ENCODE results near the gene OSM. TPM values are rescaled to one million over a fixed set of nuclear protein-coding genes. Genes with fewer than 3 reads are reported as not detected.

The OSM gene
- total RNA-seq, 2 experiments from 2014 or later = 103 to 107 TPM

GRCh38 chr22:30245985-30246813 lies 20.5 kb downstream of the OSM start, which contains the start of gene LIF:
LIF (minus strand) TSS chr22:30246759; CDS start chr22:30246695, 64 bp downstream.
- Mint-ChIP-seq H3K27me3 (no peaks in the 10 kb centered on the region), H3K4me1 (peaks cover 78% of the 10 kb centered on the region), H3K27ac (peak within 1 kb of the TSS; percentile 91), H3K9me3 (no peaks in the 10 kb centered on the region), H3K4me3 (peak within 1 kb of the TSS; percentile 95), H3K36me3 (ENCODE audit: low read depth) (peaks cover 41% of the 10 kb centered on the region)
- ChIA-PET POLR2A (interaction anchor here (0.6 to 4.0 kb wide), 12 partner anchors 13 to 132 kb away, joined by 3 to 35 read pairs (median 4); no protein-coding TSS in a partner anchor), CTCF (interaction anchor here (0.6 to 2.8 kb wide), 11 partner anchors 9 to 157 kb away, joined by 3 to 12 read pairs (median 4); no protein-coding TSS in a partner anchor)
- peak; percentile 67 for DNase-seq

- Mint-ChIP-seq H3K27ac (peak overlapping the region; percentile 91), H3K36me3 (ENCODE audit: low read depth) (peaks cover 48% of the 10 kb centered on the region), H3K27me3 (no peaks in the 10 kb centered on the region), H3K4me1 (peaks cover 81% of the 10 kb centered on the region), H3K4me3 (peak overlapping the region; percentile 95), H3K9me3 (no peaks in the 10 kb centered on the region)
- CTCF ChIA-PET = interaction anchor here (0.6 to 2.8 kb wide), 11 partner anchors 10 to 140 kb away, joined by 3 to 12 read pairs (median 4); no protein-coding TSS in a partner anchor
- POLR2A ChIA-PET = interaction anchor here (0.7 to 4.0 kb wide), 14 partner anchors 14 to 131 kb away, joined by 3 to 35 read pairs (median 4); no protein-coding TSS in a partner anchor
- DNase-seq = peak; percentile 46
Measured at GRCh38 chr22:30245181-30245984, 21.3 kb downstream of the OSM start.

GRCh38 chr22:30244641-30245040 lies 22.0 kb downstream of the OSM start:
- peaks cover 76% of the 10 kb centered on the region for H3K4me1 Mint-ChIP-seq

DNA sequence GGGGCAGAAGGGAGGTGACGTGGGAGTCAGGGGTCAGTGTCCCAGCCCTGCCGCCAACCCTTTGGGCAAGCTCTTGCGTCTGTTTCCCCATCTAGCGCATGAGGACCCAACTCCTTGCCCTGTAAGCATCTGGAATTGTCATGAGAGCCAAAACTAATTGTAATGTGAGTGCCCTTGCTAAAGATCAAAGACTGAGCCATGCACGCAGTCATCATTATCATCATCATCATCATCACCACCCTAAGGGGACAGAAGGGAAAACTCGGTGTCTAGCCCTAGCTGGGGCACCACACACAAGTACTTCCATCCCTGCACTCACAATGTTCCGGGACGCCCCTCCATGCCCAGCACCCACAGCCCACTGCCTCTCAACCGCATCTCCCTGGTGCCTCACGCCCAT lies 22.6 kb downstream of the OSM start:
- no peak for DNase-seq
- ChIA-PET CTCF (interaction anchor here (0.9 to 1.5 kb wide), 7 partner anchors 44 to 180 kb away, joined by 3 to 5 read pairs (median 3); no protein-coding TSS in a partner anchor), POLR2A (interaction anchor here (1.3 to 4.5 kb wide), 11 partner anchors 16 to 87 kb away, joined by 3 to 35 read pairs (median 8); no protein-coding TSS in a partner anchor)
- peaks cover 75% of the 10 kb centered on the region for H3K4me1 Mint-ChIP-seq
- no peaks in the 10 kb centered on the region for H3K27me3 Mint-ChIP-seq
- no peaks in the 10 kb centered on the region for H3K9me3 Mint-ChIP-seq
- H3K27ac Mint-ChIP-seq = peak overlapping the region; percentile 91
- peak overlapping the region; percentile 95 for H3K4me3 Mint-ChIP-seq
- H3K36me3 Mint-ChIP-seq (ENCODE audit: low read depth) = peaks cover 54% of the 10 kb centered on the region

More at GRCh38 chr22:30244641-30245040, 22.0 kb downstream of the OSM start:
- H3K27me3 Mint-ChIP-seq = no peaks in the 10 kb centered on the region
- CTCF ChIA-PET = interaction anchor here (0.9 to 2.8 kb wide), 7 partner anchors 43 to 179 kb away, joined by 3 to 12 read pairs (median 3); no protein-coding TSS in a partner anchor
- peaks cover 52% of the 10 kb centered on the region for H3K36me3 Mint-ChIP-seq (ENCODE audit: low read depth)
- H3K9me3 Mint-ChIP-seq = no peaks in the 10 kb centered on the region
- H3K27ac Mint-ChIP-seq = peak overlapping the region; percentile 91
- no peak for DNase-seq
- H3K4me3 Mint-ChIP-seq = peak overlapping the region; percentile 95
- POLR2A ChIA-PET = interaction anchor here (0.8 to 4.5 kb wide), 11 partner anchors 15 to 122 kb away, joined by 3 to 35 read pairs (median 7); no protein-coding TSS in a partner anchor

GRCh38 chr22:30243661-30244060 lies 23.0 kb downstream of the OSM start:
- Mint-ChIP-seq H3K4me1 (peaks cover 76% of the 10 kb centered on the region), H3K27me3 (no peaks in the 10 kb centered on the region), H3K9me3 (no peaks in the 10 kb centered on the region), H3K36me3 (ENCODE audit: low read depth) (peaks cover 54% of the 10 kb centered on the region), H3K4me3 (peak overlapping the region; percentile 95), H3K27ac (peak overlapping the region; percentile 91)
- POLR2A ChIA-PET = interaction anchor here (0.7 to 4.5 kb wide), 12 partner anchors 16 to 139 kb away, joined by 3 to 35 read pairs (median 7); partner anchors contain the start of gene OSM
- CTCF ChIA-PET = interaction anchor here (0.6 to 1.4 kb wide), 6 partner anchors 19 to 180 kb away, joined by 3 to 5 read pairs (median 3); no protein-coding TSS in a partner anchor
- DNase-seq = peak; percentile 61

DNA sequence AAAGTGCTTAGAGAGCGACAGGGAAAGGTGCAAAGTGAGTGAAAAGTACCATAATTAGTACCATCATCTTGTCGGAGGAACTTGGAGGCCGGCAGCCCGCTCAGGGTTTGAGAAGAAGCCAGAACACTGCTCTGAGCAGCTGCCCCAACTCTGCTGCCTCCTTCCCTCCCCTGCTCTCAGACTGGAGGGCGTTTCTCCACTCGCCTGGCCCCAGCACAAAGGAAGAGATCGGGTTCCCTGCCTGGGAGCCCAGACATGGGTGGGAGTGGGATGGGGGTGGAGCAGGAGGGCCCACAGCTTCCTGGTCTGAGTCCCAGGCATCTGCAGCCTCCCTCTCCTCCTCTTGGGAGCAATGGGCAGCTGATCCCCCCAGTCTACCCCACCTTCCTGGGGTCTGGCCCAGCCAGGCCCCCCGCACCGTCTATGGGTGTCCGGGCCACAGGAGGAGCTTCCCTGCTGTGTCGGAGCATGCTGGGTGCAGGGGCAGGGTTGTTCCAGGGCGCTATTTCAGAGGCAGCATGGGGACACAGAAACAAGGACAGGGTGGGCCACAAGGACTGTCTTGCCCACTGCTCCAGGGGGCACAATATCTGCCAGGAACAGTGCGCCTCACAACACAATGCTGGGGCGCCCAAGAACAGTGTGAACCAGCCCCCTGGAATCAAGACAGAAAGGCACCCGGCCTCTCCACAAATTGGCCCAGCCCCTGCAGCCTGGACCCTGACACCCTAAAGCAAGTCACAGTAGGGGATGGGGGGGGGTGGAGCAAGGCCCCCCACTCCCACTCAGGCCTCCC lies 24.9 kb downstream of the OSM start:
- DNase-seq = no peak
- H3K4me1 Mint-ChIP-seq = peaks cover 67% of the 10 kb centered on the region
- H3K27me3 Mint-ChIP-seq = no peaks in the 10 kb centered on the region
- peak overlapping the region; percentile 91 for H3K27ac Mint-ChIP-seq
- peak overlapping the region; percentile 95 for H3K4me3 Mint-ChIP-seq
- H3K36me3 Mint-ChIP-seq (ENCODE audit: low read depth) = peaks cover 54% of the 10 kb centered on the region
- ChIA-PET POLR2A (interaction anchor here (0.7 to 4.5 kb wide), 11 partner anchors 22 to 137 kb away, joined by 3 to 16 read pairs (median 3); partner anchors contain the start of gene OSM), CTCF (interaction anchor here (1.5 kb wide), 1 partner anchor 21 kb away, joined by 3 read pairs; no protein-coding TSS in a partner anchor)
- no peaks in the 10 kb centered on the region for H3K9me3 Mint-ChIP-seq

- DNase-seq = no peak
- ChIA-PET POLR2A (interaction anchor here (0.8 to 4.5 kb wide), 9 partner anchors 23 to 122 kb away, joined by 3 to 16 read pairs (median 4); no protein-coding TSS in a partner anchor), CTCF (no interaction called here)
- Mint-ChIP-seq H3K4me3 (peak overlapping the region; percentile 11), H3K27me3 (no peaks in the 10 kb centered on the region), H3K4me1 (peaks cover 64% of the 10 kb centered on the region), H3K9me3 (no peaks in the 10 kb centered on the region), H3K27ac (peak overlapping the region; percentile 68), H3K36me3 (ENCODE audit: low read depth) (peaks cover 50% of the 10 kb centered on the region)
Measured at GRCh38 chr22:30240541-30241417, 25.9 kb downstream of the OSM start.

DNA sequence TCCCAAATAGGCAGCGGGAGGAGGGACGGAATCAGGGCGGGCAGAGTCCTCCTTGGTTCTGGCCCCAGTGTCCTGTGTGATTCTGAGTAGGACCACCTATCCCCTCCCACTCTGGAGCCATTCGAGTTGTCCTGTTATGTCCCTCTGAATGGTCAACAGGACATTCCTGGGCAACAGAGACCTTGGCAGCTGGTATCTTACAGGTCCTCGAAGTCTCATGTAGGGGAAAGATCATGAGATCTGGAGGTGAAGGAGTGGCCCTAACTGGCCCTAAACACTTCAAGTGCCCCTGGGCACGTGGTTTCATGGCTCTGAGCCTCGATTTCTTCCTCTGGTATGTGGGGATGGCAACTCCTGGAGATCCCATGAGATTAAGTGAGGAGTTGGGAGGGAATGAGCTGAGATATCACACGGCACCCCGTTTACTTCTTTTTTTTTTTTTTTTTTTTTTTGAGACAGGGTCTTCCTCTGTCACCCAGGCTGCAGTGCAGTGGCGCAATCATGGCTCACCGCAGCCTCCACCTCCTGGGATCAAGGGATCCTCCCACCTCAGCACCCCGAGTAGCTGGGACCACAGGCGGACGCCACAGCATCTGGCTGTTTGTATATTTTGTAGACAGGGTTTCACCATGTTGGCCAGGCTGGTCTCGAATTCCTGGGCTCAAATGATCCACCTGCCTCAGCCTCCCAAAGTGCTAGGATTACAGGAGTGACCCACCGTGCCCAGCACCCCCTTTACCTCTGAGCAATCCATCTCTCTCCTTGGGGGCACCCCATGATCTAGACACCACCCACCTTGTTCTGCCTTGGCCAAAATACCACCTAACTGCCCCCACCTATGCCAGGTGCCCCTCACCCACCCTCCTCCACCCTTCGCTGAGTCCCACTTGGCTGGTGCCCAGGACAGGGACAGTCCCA lies 26.9 kb downstream of the OSM start:
- H3K4me1 Mint-ChIP-seq = peaks cover 55% of the 10 kb centered on the region
- no peaks in the 10 kb centered on the region for H3K27me3 Mint-ChIP-seq
- POLR2A ChIA-PET = interaction anchor here (1.1 to 4.2 kb wide), 4 partner anchors 48 to 71 kb away, joined by 4 to 18 read pairs (median 6); no protein-coding TSS in a partner anchor
- H3K4me3 Mint-ChIP-seq = no peak overlapping the region
- no peak for DNase-seq
- peaks cover 41% of the 10 kb centered on the region for H3K36me3 Mint-ChIP-seq (ENCODE audit: low read depth)
- H3K9me3 Mint-ChIP-seq = no peaks in the 10 kb centered on the region
- CTCF ChIA-PET = interaction anchor here (1.0 kb wide), 1 partner anchor 132 kb away, joined by 3 read pairs; no protein-coding TSS in a partner anchor
- no peak overlapping the region for H3K27ac Mint-ChIP-seq

GRCh38 chr22:30238661-30239487 lies 27.8 kb downstream of the OSM start:
- Mint-ChIP-seq H3K4me3 (no peak overlapping the region), H3K27me3 (no peaks in the 10 kb centered on the region), H3K27ac (peak overlapping the region; percentile 23), H3K36me3 (ENCODE audit: low read depth) (peaks cover 32% of the 10 kb centered on the region), H3K9me3 (no peaks in the 10 kb centered on the region), H3K4me1 (peaks cover 46% of the 10 kb centered on the region)
- DNase-seq = no peak
- ChIA-PET POLR2A (interaction anchor here (0.8 to 4.2 kb wide), 8 partner anchors 18 to 118 kb away, joined by 3 to 18 read pairs (median 4); no protein-coding TSS in a partner anchor), CTCF (interaction anchor here (1.0 kb wide), 1 partner anchor 131 kb away, joined by 3 read pairs; no protein-coding TSS in a partner anchor)

Data from activated CD4-positive, alpha-beta memory T cell treated with anti-CD3 and anti-CD28 coated beads, Interleukin-2, amount 10 ng/mL, durations not matched to agents 7 days and 5 days (primary cell).